Adrenal gland (tissue), 5 donors: ENCODE data around the gene CMKLR1.

Source experiments
- POLR2A ChIP-seq, 2 donors: fragments of 450-650 bp; IDR thresholded peaks; one replicate each; pipeline ENCODE4 v1.6.1; 2017; ENCODE audit warnings: antibody characterized with exemption in 2 of 2, mild to moderate bottlenecking in 2 of 2, moderate library complexity in 1 of 2
- TF ChIP-seq, protein P1 (sequence below), 6 experiments: fragments of 450-650 bp in 4 of 6; fragments of 200-600 bp in 2 of 6; sonication (generic) in 1 of 6; IDR thresholded peaks; 1 replicate in 5 of 6; 2 replicates in 1 of 6; pipeline versions ENCODE4 v1.5.1 to v1.8.0; 2016 to 2021; ENCODE audit warnings: antibody characterized with exemption in 6 of 6, mild to moderate bottlenecking in 2 of 6, moderate library complexity in 1 of 6
- donor health status: DM: no; HTN: no; CAD: no.

DNA sequence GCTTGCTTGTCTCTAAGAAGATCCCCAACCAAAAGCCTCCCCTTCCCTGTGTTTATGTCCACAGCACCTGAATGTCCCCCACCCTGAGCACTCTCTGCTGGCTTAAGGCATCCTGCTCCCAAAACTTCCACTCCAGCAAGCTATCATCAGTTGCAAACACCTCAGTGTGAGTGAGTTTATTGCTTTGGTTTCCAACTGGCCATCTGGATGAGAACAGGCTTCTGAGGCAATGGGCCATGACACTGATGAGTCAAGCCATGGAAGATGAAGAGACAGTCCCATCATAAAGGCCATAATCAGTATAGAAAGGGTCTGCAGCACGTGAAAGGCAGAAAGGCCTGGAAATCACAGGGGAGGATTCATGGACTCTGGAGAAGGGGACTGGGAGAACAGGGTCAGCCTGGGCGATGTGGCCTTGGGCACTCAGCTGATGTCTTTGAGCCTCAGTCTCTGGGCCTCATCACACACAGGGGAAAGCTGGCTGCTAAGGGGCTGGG, 12.8 kb downstream of the CMKLR1 start:
- TF ChIP-seq, protein P1, sequence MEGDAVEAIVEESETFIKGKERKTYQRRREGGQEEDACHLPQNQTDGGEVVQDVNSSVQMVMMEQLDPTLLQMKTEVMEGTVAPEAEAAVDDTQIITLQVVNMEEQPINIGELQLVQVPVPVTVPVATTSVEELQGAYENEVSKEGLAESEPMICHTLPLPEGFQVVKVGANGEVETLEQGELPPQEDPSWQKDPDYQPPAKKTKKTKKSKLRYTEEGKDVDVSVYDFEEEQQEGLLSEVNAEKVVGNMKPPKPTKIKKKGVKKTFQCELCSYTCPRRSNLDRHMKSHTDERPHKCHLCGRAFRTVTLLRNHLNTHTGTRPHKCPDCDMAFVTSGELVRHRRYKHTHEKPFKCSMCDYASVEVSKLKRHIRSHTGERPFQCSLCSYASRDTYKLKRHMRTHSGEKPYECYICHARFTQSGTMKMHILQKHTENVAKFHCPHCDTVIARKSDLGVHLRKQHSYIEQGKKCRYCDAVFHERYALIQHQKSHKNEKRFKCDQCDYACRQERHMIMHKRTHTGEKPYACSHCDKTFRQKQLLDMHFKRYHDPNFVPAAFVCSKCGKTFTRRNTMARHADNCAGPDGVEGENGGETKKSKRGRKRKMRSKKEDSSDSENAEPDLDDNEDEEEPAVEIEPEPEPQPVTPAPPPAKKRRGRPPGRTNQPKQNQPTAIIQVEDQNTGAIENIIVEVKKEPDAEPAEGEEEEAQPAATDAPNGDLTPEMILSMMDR (IDR thresholded peaks at IDR 0.05), result no peak
- no peak for TF ChIP-seq POLR2A (IDR thresholded peaks at IDR 0.05)
